GM19463 (cell line): ENCODE measurements around the gene CAVIN3.
A peak's percentile ranks its signal among the peaks of the same experiment; 100 is the strongest.
"Not testable (repeated sequence)": the region's sequence is repeated elsewhere in the genome, so short reads cannot be mapped to it uniquely, and the experiment has no call there.

Experiments used
- ATAC-seq: cut with Tn5 transposase; IDR thresholded peaks from one replicate; pipeline ENCODE4 v1.9.1; 2021; ENCODE audit warnings: mild to moderate bottlenecking, moderate library complexity; ENCODE audit not compliant: unreplicated experiment

The CAVIN3 gene

GRCh38 chr11:6326303-6326702 is 6.0 kb upstream of the CAVIN3 start:
- ATAC-seq: no peak

GRCh38 chr11:6323291-6323905 is 3.1 kb upstream of the CAVIN3 start:
- no peak for ATAC-seq

GRCh38 chr11:6321961-6322362 is 1.7 kb upstream of the CAVIN3 start:
- ATAC-seq: no peak

- ATAC-seq: no peak
Measured at GRCh38 chr11:6321356-6321755, 1.1 kb upstream of the CAVIN3 start.

GRCh38 chr11:6319704-6320410 is 444 bp downstream of the CAVIN3 start:
- ATAC-seq: peak; percentile 36

GRCh38 chr11:6319001-6319703 is 1.1 kb downstream of the CAVIN3 start:
- ATAC-seq: peak; percentile 3

- no peak for ATAC-seq
Measured at GRCh38 chr11:6318204-6318603, 2.1 kb downstream of the CAVIN3 start.

- peak; percentile 47 for ATAC-seq
Measured at GRCh38 chr11:6315811-6316425, 4.4 kb downstream of the CAVIN3 start.

GRCh38 chr11:6312106-6312505 is 8.2 kb downstream of the CAVIN3 start:
- ATAC-seq: no peak

GRCh38 chr11:6307876-6308275 is 12.4 kb downstream of the CAVIN3 start:
- no peak for ATAC-seq

- no peak for ATAC-seq
Measured at GRCh38 chr11:6305297-6305696, 15.0 kb downstream of the CAVIN3 start.

- ATAC-seq: no peak
Measured at GRCh38 chr11:6303661-6304060, 16.6 kb downstream of the CAVIN3 start.

- no peak for ATAC-seq
Measured at GRCh38 chr11:6301096-6301495, 19.2 kb downstream of the CAVIN3 start.

- peak; percentile 49 for ATAC-seq
Measured at GRCh38 chr11:6300325-6300724, 20.0 kb downstream of the CAVIN3 start.

- peak; percentile 61 for ATAC-seq
Measured at GRCh38 chr11:6298605-6299004, 21.7 kb downstream of the CAVIN3 start.

- no peak for ATAC-seq
Measured at GRCh38 chr11:6297831-6298230, 22.5 kb downstream of the CAVIN3 start.

GRCh38 chr11:6285019-6285418 is 35.3 kb downstream of the CAVIN3 start:
- no peak for ATAC-seq

GRCh38 chr11:6284250-6284649 is 36.1 kb downstream of the CAVIN3 start:
- no peak for ATAC-seq

GRCh38 chr11:6283453-6284023 is 36.8 kb downstream of the CAVIN3 start:
- ATAC-seq: no peak

GRCh38 chr11:6280809-6281208 is 39.5 kb downstream of the CAVIN3 start:
- ATAC-seq: not testable (repeated sequence)

- ATAC-seq: no peak
Measured at GRCh38 chr11:6273188-6273587, 47.1 kb downstream of the CAVIN3 start.
